Lower leg skin (tissue), 3 donors: ENCODE results near the gene PDGFA.

Source experiments
- CTCF ChIP-seq, 3 donors: fragments of 450-650 bp; IDR thresholded peaks; one replicate each; pipeline ENCODE4 v1.5.1; 2016; ENCODE audit warnings: antibody characterized with exemption in 3 of 3, mild to moderate bottlenecking in 3 of 3, moderate library complexity in 2 of 3
- POLR2A ChIP-seq, 2 donors: fragments of 450-650 bp; IDR thresholded peaks; one replicate each; pipeline ENCODE4 v1.6.1; 2016 to 2017; ENCODE audit warnings: antibody characterized with exemption in 2 of 2, mild to moderate bottlenecking in 1 of 2, moderate library complexity in 1 of 2

- no peak for TF ChIP-seq CTCF (IDR thresholded peaks at IDR 0.05)
- no peak for TF ChIP-seq POLR2A (IDR thresholded peaks at IDR 0.05)
These were observed 5.4 kb downstream of the PDGFA start for GRCh38 chr7:514242-514641.
